WTC11 (cell line): Measurements from ENCODE around the gene PLIN1. TPM values are rescaled to one million over a fixed set of nuclear protein-coding genes. Genes with fewer than 3 reads are reported as not detected.

Experiments used
- ATAC-seq: fragments of 200-7000 bp; cut with Tn5 transposase; 2 replicates; pipeline ENCODE4 v1.10.0; 2021; ENCODE audit warnings: mild to moderate bottlenecking, moderate library complexity
- CTCF ChIA-PET: fragments of 300-600 bp; sonication (Branson Sonifier 250); formaldehyde crosslinking; loops from one replicate; lab custom pipeline; 2021; ENCODE audit warnings: antibody characterized with exemption; lab: Charles Lee
- POLR2A ChIA-PET: fragments of 350-600 bp; sonication (Branson Sonifier 250); formaldehyde crosslinking; loops from one replicate; lab custom pipeline; 2021; ENCODE audit warnings: antibody characterized with exemption; lab: Charles Lee
- DNase-seq: peaks from one replicate; pipeline ENCODE4 v3.0.0; 2021; ENCODE audit warnings: low spot score
- H3K27ac Mint-ChIP-seq: 2 replicates; pipeline ENCODE4 v1.8.0; 2021; ENCODE audit warnings: mixed read lengths
- H3K27me3 Mint-ChIP-seq: 2 replicates; pipeline ENCODE4 v1.8.0; 2021; ENCODE audit warnings: low read depth, mild to moderate bottlenecking, moderate library complexity, mixed read lengths
- H3K36me3 Mint-ChIP-seq: 2 replicates; pipeline ENCODE4 v1.8.0; 2021; ENCODE audit warnings: mixed read lengths
- H3K4me1 Mint-ChIP-seq: 2 replicates; pipeline ENCODE4 v1.8.0; 2022; ENCODE audit warnings: mixed read lengths
- H3K4me3 Mint-ChIP-seq: 2 replicates; pipeline ENCODE4 v1.8.0; 2021; ENCODE audit warnings: mild to moderate bottlenecking, moderate library complexity, mixed read lengths
- H3K9me3 Mint-ChIP-seq: 2 replicates; pipeline ENCODE4 v1.8.0; 2021; ENCODE audit warnings: mixed read lengths
- ATF1 ChIP-seq: sonication (generic); formaldehyde crosslinking; IDR thresholded peaks from 2 replicates; pipeline ENCODE4 v1.8.1; 2023; ENCODE audit warnings: mild to moderate bottlenecking, moderate library complexity, missing genetic modification reagents
- ATF2 ChIP-seq: sonication (generic); formaldehyde crosslinking; IDR thresholded peaks from 2 replicates; pipeline ENCODE4 v1.8.1; 2022; ENCODE audit warnings: low read depth, missing genetic modification reagents, borderline replicate concordance
- CREB1 ChIP-seq: sonication (generic); formaldehyde crosslinking; IDR thresholded peaks from 2 replicates; pipeline ENCODE4 v1.8.0; 2023; ENCODE audit warnings: mild to moderate bottlenecking, missing genetic modification reagents
- E2F5 ChIP-seq: sonication (generic); formaldehyde crosslinking; IDR thresholded peaks from 2 replicates; pipeline ENCODE4 v1.8.1; 2022; ENCODE audit warnings: mild to moderate bottlenecking, moderate library complexity, missing genetic modification reagents
- EMX1 ChIP-seq: fragments of 250-450 bp; sonication (Bioruptor Pico); IDR thresholded peaks from 2 replicates; pipeline ENCODE4 v1.8.0; 2021; ENCODE audit warnings: mild to moderate bottlenecking
- FOXP1 ChIP-seq: sonication (generic); formaldehyde crosslinking; IDR thresholded peaks from 2 replicates; pipeline ENCODE4 v1.8.0; 2022; ENCODE audit warnings: missing genetic modification reagents, mild to moderate bottlenecking, moderate library complexity, borderline replicate concordance
- IRF2 ChIP-seq: sonication (generic); formaldehyde crosslinking; IDR thresholded peaks from 2 replicates; pipeline ENCODE4 v1.8.0; 2022; ENCODE audit warnings: low read depth, missing genetic modification reagents, borderline replicate concordance
- KAT7 ChIP-seq: sonication (generic); formaldehyde crosslinking; IDR thresholded peaks from 2 replicates; pipeline ENCODE4 v1.8.1; 2023; ENCODE audit warnings: missing genetic modification reagents, mild to moderate bottlenecking, borderline replicate concordance
- NFE2L1 ChIP-seq: sonication (generic); formaldehyde crosslinking; IDR thresholded peaks from 2 replicates; pipeline ENCODE4 v1.8.1; 2023; ENCODE audit warnings: missing genetic modification reagents
- NR1H2 ChIP-seq: sonication (generic); formaldehyde crosslinking; IDR thresholded peaks from 2 replicates; pipeline ENCODE4 v1.9.0; 2021; ENCODE audit warnings: mild to moderate bottlenecking, moderate library complexity, missing genetic modification reagents
- NR2C2 ChIP-seq: sonication (generic); formaldehyde crosslinking; IDR thresholded peaks from 2 replicates; pipeline ENCODE4 v1.8.0; 2022; ENCODE audit warnings: mild to moderate bottlenecking, missing genetic modification reagents
- OVOL2 ChIP-seq: fragments of 250-450 bp; sonication (Bioruptor Pico); IDR thresholded peaks from 2 replicates; pipeline ENCODE4 v1.9.0; 2021; ENCODE audit warnings: mild to moderate bottlenecking, borderline replicate concordance
- RELA ChIP-seq: sonication (generic); formaldehyde crosslinking; IDR thresholded peaks from 2 replicates; pipeline ENCODE4 v1.8.1; 2022; ENCODE audit warnings: missing genetic modification reagents, mild to moderate bottlenecking, borderline replicate concordance
- TP53 ChIP-seq: sonication (generic); formaldehyde crosslinking; IDR thresholded peaks from 2 replicates; pipeline ENCODE4 v1.8.1; 2023; ENCODE audit warnings: mild to moderate bottlenecking, missing genetic modification reagents
- ZNF138 ChIP-seq: sonication (generic); formaldehyde crosslinking; conservative IDR thresholded peaks from 2 replicates; pipeline ENCODE4 v1.8.1; 2022; ENCODE audit warnings: mild to moderate bottlenecking, moderate library complexity, missing genetic modification reagents
- ZNF263 ChIP-seq: sonication (generic); formaldehyde crosslinking; IDR thresholded peaks from 2 replicates; pipeline ENCODE4 v1.8.1; 2022; ENCODE audit warnings: low read depth, mild to moderate bottlenecking, moderate library complexity, missing genetic modification reagents
- ZNF416 ChIP-seq: fragments of 250-450 bp; sonication (Bioruptor Pico); IDR thresholded peaks from 2 replicates; pipeline ENCODE4 v1.9.0; 2021; ENCODE audit warnings: mild to moderate bottlenecking, inconsistent platforms
- total RNA-seq: library from RNA; stranded (reverse); gene quantifications from 3 replicates; pipeline ENCODE4 v1.2.3, GENCODE V29; 2021
- TF ChIP-seq, protein P1 (sequence below): fragments of 250-450 bp; sonication (Bioruptor Pico); IDR thresholded peaks from 2 replicates; pipeline ENCODE4 v1.9.0; 2021; ENCODE audit warnings: mild to moderate bottlenecking, borderline replicate concordance
- TF ChIP-seq, protein P2 (sequence below): fragments of 250-450 bp; sonication (Bioruptor Pico); IDR thresholded peaks from 2 replicates; pipeline ENCODE4 v1.8.0; 2021; ENCODE audit warnings: mild to moderate bottlenecking
- TF ChIP-seq, protein P3 (sequence below): sonication (generic); formaldehyde crosslinking; IDR thresholded peaks from 2 replicates; pipeline ENCODE4 v1.8.0; 2023; ENCODE audit warnings: missing genetic modification reagents, mild to moderate bottlenecking, borderline replicate concordance

Gene PLIN1
- total RNA-seq, 1 experiment from 2014 or later: 0.70 TPM

GRCh38 chr15:89633585-89633984 lies 45.6 kb downstream of the PLIN1 start:
- no peaks in the 10 kb centered on the region for H3K4me1 Mint-ChIP-seq
- H3K4me3 Mint-ChIP-seq: no peak overlapping the region
- peaks cover 18% of the 10 kb centered on the region for H3K9me3 Mint-ChIP-seq
- H3K36me3 Mint-ChIP-seq: peaks cover 79% of the 10 kb centered on the region
- ChIA-PET POLR2A (no interaction called here), CTCF (interaction anchor here (1.5 kb wide), 1 partner anchor 14 kb away, joined by 4 read pairs; no protein-coding TSS in a partner anchor)
- no peak for DNase-seq
- H3K27me3 Mint-ChIP-seq: peaks cover 8% of the 10 kb centered on the region
- H3K27ac Mint-ChIP-seq: no peak overlapping the region
- ATAC-seq: no peak
- no peak for TF ChIP-seq CREB1
- TF ChIP-seq, protein P1, sequence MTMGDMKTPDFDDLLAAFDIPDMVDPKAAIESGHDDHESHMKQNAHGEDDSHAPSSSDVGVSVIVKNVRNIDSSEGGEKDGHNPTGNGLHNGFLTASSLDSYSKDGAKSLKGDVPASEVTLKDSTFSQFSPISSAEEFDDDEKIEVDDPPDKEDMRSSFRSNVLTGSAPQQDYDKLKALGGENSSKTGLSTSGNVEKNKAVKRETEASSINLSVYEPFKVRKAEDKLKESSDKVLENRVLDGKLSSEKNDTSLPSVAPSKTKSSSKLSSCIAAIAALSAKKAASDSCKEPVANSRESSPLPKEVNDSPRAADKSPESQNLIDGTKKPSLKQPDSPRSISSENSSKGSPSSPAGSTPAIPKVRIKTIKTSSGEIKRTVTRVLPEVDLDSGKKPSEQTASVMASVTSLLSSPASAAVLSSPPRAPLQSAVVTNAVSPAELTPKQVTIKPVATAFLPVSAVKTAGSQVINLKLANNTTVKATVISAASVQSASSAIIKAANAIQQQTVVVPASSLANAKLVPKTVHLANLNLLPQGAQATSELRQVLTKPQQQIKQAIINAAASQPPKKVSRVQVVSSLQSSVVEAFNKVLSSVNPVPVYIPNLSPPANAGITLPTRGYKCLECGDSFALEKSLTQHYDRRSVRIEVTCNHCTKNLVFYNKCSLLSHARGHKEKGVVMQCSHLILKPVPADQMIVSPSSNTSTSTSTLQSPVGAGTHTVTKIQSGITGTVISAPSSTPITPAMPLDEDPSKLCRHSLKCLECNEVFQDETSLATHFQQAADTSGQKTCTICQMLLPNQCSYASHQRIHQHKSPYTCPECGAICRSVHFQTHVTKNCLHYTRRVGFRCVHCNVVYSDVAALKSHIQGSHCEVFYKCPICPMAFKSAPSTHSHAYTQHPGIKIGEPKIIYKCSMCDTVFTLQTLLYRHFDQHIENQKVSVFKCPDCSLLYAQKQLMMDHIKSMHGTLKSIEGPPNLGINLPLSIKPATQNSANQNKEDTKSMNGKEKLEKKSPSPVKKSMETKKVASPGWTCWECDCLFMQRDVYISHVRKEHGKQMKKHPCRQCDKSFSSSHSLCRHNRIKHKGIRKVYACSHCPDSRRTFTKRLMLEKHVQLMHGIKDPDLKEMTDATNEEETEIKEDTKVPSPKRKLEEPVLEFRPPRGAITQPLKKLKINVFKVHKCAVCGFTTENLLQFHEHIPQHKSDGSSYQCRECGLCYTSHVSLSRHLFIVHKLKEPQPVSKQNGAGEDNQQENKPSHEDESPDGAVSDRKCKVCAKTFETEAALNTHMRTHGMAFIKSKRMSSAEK (CRISPR knock-in tag): no peak
- no peak for TF ChIP-seq NR1H2 (CRISPR knock-in tag)
- no peak for TF ChIP-seq RELA
- TF ChIP-seq EMX1 (CRISPR knock-in tag): no peak
- TF ChIP-seq ZNF138 (CRISPR knock-in tag): no peak
- TF ChIP-seq OVOL2: no peak
- no peak for TF ChIP-seq ATF2 (CRISPR knock-in tag)
- TF ChIP-seq FOXP1 (CRISPR knock-in tag): no peak
- no peak for TF ChIP-seq E2F5 (CRISPR knock-in tag)
- TF ChIP-seq KAT7: no peak
- TF ChIP-seq ZNF416 (CRISPR knock-in tag): no peak
- TF ChIP-seq, protein P2, sequence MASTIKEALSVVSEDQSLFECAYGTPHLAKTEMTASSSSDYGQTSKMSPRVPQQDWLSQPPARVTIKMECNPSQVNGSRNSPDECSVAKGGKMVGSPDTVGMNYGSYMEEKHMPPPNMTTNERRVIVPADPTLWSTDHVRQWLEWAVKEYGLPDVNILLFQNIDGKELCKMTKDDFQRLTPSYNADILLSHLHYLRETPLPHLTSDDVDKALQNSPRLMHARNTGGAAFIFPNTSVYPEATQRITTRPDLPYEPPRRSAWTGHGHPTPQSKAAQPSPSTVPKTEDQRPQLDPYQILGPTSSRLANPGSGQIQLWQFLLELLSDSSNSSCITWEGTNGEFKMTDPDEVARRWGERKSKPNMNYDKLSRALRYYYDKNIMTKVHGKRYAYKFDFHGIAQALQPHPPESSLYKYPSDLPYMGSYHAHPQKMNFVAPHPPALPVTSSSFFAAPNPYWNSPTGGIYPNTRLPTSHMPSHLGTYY: no peak

DNA sequence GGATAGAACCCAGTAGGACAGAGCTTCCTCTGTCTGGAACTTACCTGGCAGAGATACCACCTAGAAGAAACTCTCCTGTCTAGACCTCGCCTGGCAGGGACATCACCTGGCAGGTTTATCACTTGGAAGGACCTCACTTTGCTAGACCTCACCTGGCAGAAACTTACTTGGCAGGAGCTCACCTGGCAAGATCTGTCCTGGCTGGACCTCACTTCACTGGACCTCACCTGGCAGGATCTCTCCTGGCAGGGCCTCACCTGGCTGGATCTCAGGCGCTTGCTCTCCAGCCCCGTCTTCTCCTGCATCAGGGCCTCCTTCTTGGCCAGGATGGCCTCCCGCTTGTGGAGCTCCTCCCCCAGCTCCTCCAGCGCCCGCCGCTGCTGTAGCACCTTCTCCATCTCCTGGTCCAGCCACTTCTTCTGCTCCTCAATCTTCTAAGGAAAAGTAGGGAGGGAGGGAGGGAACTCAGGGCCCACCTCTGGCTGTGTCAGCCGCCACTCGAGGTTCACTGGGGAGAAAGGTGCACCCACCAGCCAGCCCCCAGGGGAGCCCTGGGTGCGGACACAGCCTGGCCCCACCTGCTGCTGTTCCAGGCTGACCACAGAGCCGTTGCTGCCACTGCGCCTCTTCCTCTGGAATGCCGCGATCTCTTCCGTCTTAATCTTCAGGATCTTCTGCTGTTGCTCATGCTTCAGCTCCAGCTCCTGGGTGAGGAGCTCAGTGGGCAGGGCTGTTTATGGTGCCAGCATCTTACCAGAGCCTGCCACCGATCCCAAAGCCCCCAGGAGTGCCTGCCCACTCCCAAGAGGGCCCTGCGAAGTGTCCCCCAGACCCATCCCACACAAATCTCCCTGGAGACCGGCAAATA lies 46.4 kb downstream of the PLIN1 start:
- no peak for DNase-seq
- H3K9me3 Mint-ChIP-seq: peaks cover 18% of the 10 kb centered on the region
- TF ChIP-seq NFE2L1 (CRISPR knock-in tag) (no peak), ZNF263 (CRISPR knock-in tag) (no peak), TP53 (CRISPR knock-in tag) (no peak), ZNF138 (CRISPR knock-in tag) (no peak), NR2C2 (CRISPR knock-in tag) (no peak), IRF2 (CRISPR knock-in tag) (no peak), ATF1 (no peak)
- TF ChIP-seq, protein P3, sequence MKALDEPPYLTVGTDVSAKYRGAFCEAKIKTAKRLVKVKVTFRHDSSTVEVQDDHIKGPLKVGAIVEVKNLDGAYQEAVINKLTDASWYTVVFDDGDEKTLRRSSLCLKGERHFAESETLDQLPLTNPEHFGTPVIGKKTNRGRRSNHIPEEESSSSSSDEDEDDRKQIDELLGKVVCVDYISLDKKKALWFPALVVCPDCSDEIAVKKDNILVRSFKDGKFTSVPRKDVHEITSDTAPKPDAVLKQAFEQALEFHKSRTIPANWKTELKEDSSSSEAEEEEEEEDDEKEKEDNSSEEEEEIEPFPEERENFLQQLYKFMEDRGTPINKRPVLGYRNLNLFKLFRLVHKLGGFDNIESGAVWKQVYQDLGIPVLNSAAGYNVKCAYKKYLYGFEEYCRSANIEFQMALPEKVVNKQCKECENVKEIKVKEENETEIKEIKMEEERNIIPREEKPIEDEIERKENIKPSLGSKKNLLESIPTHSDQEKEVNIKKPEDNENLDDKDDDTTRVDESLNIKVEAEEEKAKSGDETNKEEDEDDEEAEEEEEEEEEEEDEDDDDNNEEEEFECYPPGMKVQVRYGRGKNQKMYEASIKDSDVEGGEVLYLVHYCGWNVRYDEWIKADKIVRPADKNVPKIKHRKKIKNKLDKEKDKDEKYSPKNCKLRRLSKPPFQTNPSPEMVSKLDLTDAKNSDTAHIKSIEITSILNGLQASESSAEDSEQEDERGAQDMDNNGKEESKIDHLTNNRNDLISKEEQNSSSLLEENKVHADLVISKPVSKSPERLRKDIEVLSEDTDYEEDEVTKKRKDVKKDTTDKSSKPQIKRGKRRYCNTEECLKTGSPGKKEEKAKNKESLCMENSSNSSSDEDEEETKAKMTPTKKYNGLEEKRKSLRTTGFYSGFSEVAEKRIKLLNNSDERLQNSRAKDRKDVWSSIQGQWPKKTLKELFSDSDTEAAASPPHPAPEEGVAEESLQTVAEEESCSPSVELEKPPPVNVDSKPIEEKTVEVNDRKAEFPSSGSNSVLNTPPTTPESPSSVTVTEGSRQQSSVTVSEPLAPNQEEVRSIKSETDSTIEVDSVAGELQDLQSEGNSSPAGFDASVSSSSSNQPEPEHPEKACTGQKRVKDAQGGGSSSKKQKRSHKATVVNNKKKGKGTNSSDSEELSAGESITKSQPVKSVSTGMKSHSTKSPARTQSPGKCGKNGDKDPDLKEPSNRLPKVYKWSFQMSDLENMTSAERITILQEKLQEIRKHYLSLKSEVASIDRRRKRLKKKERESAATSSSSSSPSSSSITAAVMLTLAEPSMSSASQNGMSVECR: no peak
- H3K36me3 Mint-ChIP-seq: peaks cover 79% of the 10 kb centered on the region
- ChIA-PET CTCF (interaction anchor here (1.5 kb wide), 1 partner anchor 14 kb away, joined by 4 read pairs; no protein-coding TSS in a partner anchor), POLR2A (no interaction called here)
- no peak for ATAC-seq
- H3K4me3 Mint-ChIP-seq: no peak overlapping the region
- peaks cover 8% of the 10 kb centered on the region for H3K27me3 Mint-ChIP-seq
- no peak overlapping the region for H3K27ac Mint-ChIP-seq
- no peaks in the 10 kb centered on the region for H3K4me1 Mint-ChIP-seq
